GM19452 (cell line): Measurements from ENCODE around the gene BSND.
"Not testable (repeated sequence)": the region's sequence is repeated elsewhere in the genome, so short reads cannot be mapped to it uniquely, and the experiment has no call there.

Experiments
- ATAC-seq: cut with Tn5 transposase; IDR thresholded peaks from one replicate; pipeline ENCODE4 v1.9.1; 2021; ENCODE audit not compliant: unreplicated experiment

BSND gene

DNA sequence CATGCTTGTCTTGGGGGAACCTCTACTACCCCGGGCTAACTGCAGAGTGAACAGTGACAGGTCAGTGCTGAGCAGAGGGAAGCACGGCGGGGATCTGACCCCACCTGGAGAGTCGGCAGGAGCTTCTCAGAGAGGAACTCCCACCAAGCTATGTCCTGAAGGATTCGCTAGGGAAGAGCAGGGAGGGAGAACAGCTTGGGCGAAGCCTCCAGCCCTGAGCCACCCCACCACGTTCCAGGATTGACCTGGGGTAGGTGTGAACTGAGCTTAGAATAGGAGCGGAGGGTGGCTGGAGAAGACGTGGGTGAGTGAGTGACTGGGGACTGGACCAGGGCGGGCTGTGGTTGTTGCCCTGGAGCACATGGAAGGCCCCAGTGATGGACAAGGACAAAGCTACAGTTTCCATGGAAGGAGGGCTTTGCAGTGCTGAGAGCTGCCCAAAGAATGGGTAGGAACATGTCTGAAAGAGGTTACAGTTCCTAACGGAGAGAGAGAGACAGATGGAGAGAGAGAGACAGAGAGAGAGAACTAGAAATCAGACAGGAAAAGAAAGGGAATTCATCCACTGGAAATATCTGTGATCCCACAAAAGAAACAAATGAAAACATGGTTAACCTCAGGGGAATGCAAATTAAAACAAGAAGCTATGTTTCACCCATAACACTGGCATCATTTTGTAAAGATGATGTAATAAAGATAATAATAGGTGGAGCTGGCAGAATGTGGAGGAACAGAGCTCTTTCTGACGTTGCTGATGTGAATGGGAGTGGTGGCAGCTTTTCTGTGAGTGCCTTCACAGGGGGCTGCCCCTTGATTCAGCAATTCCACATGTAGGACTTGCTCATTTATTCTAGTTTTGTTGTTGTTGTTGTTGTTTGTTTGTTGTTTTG lies 17.2 kb downstream of the BSND start:
- ATAC-seq = no peak

DNA sequence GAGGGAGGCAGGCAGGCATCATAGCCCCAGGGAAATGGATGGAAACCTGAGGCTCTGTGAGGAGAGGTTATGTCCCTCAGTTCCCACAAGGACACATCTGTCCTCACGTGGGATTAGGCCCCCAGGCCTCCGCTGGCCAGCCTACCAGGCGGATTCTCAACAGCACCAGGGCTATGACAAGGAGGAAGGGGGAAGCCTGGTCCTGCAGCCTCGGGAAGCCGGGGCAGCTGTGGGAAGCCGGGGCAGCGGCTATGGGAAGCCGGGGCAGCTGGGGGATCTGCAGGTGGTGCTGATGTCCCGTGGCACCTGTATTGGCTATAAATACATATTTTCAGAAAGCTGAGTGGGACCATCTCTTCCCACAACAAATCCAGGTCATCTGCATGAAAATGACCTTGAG lies 19.7 kb downstream of the BSND start:
- ATAC-seq = no peak

DNA sequence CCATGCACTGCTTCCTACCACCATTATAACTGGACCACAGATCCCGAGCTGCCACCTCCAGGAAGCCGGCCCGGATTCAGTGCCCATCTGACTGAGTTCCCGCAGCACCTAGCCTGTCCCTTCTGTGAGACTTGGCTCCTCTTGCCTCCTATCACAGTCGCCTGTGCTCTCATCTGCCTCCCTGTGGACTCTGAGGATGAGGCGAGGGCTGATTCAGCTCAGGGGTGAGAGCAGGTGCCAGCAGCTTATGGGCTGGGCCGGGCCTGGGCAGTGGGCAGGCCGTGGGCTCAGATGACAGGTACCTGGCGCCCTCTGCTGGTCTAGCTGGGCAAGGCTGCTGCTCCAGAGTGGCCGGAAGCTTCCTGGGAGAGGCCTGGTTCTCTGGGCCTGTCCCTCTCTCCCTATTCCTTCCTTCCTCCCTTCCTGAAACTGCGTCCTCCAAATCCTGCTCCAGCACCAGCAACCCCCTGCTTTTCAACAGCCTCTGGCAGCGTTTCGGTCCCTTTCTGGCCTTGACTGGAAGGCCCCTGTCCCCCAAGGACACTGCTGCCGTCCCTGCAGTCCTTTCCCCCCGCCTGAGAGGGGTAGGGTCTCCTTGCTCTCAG lies 23.3 kb downstream of the BSND start:
- ATAC-seq = peak; percentile 76

DNA sequence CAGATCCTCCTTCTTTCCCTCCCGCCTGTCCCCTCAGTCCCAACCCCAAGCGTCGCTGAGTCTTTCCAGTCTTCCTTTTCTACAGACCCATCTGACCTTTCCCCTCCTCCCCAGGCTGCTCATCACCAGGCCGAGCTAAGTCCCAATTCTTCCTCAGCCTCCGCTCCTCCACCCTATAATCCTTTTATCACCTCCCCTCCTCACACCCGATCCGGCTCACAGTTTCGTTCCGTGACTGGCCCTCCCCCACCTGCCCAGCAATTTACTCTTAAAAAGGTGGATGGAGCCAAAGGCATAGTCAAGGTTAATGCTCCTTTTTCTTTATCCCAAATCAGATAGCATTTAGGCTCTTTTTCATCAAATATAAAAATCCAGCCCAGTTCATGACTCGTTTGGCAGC lies 25.4 kb downstream of the BSND start:
- not testable (repeated sequence) for ATAC-seq

DNA sequence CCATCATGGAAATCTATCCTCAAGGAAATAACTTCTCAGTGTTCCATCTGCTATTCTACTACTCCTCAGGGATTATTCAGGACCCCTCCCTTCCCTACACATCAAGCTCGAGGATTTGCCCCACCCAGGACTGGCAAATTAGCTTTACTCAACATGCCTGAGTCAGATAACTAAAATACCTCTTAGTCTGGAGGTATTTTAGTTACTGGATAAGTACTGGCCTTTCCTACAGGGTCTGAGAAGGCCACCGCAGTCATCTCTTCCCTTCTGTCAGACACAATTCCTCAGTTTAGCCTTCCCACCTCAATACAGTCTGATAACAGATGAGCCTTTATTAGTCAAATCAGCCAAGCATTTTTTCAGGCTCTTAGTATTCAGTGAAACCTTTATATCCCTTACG lies 27.9 kb downstream of the BSND start:
- not testable (repeated sequence) for ATAC-seq

DNA sequence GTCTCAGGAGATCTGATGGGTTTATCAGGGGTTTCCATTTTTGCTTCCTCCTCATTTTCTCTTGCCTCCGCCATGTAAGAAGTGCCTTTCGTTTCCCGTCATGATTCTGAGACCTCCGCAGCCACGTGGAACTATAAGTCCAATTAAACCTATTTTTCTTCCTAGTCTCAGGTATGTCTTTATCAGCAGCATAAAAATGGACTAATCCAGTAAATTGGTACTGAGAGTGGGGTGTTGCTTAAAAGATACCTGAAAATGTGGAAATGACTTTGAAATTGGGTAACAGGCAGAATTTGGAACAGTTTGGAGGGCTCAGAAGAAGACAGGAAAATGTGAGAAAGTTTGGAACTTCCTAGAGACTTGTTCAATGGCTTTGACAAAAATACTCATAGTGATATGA lies 32.4 kb downstream of the BSND start:
- not testable (repeated sequence) for ATAC-seq

DNA sequence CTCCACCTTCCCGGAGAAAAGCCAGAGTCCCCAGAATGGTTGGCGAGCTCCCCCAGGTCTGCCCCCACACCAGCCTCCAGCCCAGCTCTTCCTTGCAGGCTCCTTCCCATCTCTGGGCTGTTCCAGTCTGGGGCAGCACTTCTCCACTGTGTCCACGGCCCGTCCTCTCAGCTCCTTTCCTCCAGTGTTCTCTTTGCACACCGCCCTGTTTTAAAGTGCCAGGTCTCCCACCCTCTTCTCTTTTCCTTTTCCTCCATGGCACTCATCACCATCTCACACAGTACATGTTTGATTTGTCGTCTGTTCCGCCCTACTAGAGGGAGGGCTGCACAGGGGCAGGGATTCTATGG lies 34.5 kb downstream of the BSND start:
- ATAC-seq = no peak

DNA sequence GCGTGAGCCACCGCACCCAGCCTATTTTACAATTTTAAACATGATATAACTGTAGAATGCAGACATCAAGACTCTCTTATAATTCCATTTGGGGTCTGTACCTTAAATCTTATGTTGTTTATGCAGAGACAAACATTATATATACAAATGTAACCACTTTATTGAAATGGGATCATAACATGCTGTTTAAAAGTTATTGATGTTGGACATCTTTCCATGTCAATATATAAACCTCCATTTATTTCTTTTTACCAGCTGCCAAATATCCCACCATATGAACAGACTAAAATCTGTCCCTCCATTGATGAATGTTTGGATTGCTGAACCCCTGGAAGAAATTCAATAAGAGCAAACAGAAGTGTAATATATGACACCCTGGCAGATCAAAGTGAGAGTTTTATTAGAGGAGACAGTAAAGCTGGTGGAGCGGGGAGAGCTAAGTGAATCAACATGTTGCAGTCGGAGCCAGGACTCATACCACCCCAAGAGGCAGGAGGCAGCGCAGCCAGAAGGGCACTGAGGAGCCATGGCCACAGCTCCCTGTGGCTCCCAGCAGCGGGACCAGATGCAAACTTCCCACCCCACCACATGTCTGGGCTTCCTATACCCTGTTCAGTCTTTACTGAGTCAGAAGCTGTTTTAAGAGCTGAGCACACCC lies 35.9 kb downstream of the BSND start:
- no peak for ATAC-seq

DNA sequence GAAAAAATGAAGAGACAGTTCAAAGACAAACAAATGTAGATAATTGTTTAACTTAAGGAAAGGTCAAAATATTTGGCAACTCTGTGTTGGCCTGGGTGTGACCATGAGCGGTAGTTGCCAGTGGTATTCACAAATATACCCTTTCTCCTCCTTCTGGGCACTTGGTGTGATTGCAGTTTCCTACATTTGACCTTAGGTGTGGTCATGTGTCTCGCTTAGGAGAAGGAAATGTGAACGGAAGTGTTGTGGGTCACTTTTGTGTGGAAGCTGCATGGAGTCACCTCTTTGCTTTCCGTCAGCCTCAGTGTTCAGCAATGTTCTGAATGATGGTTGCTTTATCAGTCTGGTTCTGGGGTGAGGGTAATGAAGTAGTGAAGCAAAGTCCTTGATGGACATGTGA lies 37.2 kb downstream of the BSND start:
- ATAC-seq = no peak

DNA sequence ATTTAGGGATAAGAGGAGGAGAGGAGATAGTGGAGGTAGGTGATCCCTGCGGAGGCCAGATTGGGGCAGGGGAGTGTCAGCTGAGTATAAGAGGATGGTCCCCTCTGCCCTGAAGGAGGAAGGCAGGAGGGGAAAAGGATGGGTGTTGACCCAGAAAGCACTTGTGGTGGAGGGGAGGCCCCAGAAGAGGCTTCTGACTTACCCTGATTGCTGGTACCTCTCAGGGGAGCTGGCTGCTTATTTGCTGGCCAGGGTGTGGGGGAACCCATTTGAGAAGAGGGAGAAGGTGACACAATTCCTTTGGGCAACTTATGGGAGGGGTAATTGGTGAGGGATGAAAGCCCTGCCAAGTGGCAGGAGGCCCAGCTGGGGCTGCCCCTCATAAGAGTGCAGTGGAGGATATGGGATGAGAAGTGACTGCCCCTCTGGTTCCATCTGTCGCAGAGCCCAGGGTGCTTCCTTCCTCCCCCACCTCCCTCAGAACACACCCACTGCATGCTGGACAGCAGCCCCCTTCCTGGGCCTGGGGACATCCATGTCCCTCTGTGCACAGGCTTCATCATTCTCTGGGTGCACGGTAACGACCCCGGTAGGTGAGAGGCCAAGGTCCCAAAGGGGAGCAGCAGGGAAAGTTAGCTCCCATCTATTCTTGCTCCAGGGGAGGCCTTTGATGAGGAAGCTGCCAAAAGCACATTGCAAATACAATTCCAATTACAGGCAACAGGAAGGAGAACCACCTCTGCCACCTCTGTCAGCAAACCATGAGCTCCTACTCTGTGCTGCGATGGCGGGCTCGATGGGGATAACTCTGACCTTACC lies 39.2 kb downstream of the BSND start:
- ATAC-seq = no peak

DNA sequence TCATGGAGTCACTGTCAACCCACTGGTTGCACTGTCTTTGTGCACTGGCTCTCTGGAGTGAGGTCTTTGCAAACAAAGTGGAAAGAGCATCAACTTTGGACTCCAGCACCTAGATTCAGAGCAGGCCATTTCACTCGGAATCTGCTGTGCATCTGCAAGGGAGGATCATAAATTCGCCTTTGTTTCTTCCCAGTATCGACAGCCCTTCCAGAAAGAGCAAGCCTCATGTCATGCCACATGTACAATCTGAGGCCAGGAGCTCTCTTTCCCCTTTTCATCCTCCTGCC lies 39.8 kb downstream of the BSND start:
- ATAC-seq = no peak

DNA sequence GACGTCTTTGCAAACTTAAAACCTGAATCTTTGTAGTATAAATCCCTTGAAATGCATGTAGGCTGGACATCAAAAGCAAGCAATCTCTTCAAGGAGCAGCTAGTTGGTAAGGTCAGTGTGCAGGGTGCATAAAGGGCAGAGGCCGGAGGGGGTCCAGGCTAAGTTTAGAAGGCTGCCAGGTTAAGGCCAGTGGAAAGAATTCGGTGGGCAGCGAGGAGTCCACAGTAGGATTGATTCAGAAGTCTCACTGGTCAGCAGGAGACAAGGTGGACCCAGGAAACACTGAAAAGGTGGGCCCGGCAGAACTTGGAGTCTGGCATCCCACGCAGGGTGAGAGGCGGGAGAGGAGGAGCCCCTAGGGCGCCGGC lies 40.2 kb downstream of the BSND start:
- no peak for ATAC-seq

DNA sequence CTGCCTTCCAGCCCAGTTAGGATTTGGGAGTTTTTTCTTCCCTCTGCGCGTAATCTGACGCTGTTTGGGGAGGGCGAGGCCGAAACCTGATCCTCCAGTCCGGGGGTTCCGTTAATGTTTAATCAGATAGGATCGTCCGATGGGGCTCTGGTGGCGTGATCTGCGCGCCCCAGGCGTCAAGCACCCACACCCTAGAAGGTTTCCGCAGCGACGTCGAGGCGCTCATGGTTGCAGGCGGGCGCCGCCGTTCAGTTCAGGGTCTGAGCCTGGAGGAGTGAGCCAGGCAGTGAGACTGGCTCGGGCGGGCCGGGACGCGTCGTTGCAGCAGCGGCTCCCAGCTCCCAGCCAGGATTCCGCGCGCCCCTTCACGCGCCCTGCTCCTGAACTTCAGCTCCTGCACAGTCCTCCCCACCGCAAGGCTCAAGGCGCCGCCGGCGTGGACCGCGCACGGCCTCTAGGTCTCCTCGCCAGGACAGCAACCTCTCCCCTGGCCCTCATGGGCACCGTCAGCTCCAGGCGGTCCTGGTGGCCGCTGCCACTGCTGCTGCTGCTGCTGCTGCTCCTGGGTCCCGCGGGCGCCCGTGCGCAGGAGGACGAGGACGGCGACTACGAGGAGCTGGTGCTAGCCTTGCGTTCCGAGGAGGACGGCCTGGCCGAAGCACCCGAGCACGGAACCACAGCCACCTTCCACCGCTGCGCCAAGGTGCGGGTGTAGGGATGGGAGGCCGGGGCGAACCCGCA lies 40.8 kb downstream of the BSND start, which contains the start of gene PCSK9:
TSS of gene PCSK9 (plus strand) at position 207 of the 741 bp plus-strand sequence. CDS start at position 497, 290 bp downstream.
- ATAC-seq = no peak

DNA sequence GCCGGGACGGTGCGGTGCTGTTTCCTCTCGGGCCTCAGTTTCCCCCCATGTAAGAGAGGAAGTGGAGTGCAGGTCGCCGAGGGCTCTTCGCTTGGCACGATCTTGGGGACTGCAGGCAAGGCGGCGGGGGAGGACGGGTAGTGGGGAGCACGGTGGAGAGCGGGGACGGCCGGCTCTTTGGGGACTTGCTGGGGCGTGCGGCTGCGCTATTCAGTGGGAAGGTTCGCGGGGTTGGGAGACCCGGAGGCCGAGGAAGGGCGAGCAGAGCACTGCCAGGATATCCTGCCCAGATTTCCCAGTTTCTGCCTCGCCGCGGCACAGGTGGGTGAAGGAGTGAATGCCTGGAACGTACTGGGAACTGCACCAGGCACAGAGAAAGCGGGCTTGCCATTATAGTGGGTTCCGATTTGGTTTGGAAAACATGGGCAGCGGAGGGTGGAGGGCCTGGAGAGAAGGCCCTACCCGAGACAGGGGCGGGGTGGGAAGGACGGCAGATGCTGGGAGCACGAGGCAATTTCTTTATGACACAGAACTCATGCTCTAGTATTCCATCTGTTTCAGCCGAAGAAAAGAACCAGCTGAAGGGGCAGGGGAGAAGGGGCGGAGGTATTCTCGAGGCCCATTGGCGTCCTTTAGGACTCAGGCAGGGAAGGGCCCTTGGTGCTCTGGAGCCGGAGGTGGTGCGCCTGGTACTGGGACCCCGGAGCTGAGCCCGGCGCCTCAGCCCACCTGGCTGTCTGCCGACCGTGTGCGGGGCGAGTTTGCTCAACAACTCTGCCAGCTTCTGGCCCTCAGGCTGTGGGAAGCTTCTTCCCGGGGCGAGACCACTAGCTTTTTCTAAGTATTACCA lies 41.6 kb downstream of the BSND start:
- ATAC-seq = no peak

DNA sequence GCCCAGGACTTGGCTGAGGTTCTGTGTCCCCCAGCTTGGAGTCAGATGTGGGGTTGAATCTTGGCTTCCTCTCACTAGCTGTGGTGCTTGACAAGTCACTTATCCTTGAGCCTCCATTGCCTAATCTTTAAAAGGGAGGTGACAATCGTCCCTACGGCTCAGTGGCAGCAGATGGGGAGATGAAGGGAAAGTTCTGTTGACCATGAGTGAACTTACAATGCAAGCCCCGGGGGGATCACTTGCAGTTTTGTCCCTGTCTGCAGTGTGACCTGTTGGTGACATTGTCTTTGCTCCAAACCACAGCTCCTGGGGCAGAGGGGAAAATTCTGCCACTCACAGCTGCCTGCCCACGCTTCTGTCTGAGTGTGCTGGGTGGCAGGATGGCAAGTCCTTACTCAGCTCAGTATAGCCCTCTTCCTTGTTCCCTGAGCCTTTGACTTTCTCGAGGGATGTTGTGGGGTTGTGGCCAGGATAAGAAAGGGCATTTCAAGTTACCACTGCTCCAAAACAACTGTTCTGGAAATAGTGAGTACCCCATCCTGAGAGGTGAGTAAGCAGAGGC lies 42.3 kb downstream of the BSND start:
- no peak for ATAC-seq

DNA sequence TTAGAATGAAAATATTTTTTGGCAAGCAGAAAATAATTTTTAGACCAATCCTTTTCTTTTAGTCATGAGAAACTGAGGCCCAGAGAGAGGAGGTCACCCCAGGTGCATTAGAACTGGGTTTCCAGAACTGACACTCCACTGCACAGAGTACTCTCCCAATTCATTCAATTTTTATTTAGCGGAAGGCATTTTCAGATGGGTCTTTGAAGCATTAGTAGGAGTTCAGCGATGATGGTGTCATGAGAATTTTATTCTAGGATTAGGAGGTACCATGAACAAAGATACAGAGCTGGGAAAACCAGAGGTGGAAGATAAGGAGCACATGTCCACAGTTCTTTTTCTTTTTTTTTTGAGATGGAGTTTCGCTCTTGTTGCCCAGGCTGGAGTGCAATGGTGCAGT lies 42.9 kb downstream of the BSND start:
- ATAC-seq = no peak

DNA sequence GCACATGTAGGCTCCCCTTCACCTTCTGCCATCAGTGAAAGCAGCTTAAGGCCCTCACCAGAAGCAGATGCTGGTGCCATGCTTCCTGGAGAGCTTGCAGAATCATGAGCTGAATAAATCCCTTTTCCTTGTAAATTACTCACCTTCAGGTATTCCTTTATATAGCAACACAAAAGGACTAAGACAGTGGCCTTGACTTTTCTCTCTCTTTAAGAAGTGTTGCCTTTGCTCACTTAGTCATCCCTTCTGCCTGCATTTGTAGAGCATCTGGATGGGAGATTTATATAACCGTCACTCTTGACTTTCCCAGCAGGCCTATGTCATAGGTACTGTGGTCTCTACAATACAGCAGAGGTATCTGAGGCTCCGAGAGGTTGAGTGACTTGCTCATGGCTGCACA lies 44.3 kb downstream of the BSND start:
- ATAC-seq = no peak

DNA sequence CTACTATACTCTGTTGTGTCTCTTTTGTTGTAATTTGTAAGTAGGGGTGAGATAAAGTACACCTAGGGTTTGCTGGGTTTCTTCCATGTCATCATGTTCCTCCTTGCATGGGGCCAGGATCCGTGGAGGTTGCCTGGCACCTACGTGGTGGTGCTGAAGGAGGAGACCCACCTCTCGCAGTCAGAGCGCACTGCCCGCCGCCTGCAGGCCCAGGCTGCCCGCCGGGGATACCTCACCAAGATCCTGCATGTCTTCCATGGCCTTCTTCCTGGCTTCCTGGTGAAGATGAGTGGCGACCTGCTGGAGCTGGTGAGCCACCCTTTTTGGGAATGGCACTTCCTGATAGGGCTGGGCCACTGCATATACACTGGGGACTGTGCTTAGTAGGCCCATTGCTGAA lies 45.0 kb downstream of the BSND start:
- ATAC-seq = no peak

DNA sequence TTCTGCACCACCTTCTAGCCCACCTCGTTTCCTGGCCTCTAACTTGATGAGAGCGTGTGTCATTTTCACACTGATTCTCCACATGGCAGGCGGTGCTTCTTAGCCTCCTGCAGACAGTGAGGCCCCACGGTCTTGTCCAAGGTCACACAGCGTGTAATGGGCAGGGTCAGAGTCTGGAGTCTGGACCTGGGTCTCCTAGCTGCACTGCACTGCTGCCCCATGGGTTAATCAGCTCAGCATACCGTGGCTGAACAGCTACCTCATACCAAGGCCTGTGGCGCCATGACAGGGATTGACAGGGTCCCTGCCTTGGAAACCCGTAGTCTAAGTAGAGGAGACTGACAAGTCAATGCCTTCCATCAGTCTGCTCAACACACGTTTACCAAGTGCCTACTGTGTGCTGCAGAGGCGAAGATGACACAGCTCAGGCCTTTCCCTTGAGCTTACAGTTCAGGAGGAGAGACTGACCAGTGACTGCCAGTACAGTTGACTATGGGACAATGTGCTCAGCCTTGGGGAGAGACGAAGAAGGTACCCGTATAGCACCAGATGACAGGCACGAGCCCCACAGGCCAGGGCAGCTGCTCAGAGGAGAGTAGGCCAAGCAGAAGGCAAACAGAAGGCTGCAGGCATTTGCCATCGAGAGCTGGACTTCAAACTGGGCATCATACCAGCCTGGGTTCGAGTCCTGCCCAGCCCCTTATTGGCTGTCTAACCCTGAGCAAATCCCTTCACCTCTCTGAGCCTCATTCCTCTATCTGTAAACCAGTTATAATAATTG lies 46.1 kb downstream of the BSND start:
- no peak for ATAC-seq
